Measurements from ENCODE around the gene ABHD6. TPM values are rescaled to one million over a fixed set of nuclear protein-coding genes. Genes with fewer than 3 reads are reported as not detected.

Gene ABHD6
- total RNA-seq, 2 donors from 2014 or later, result 6.1 to 10.6 TPM

DNA sequence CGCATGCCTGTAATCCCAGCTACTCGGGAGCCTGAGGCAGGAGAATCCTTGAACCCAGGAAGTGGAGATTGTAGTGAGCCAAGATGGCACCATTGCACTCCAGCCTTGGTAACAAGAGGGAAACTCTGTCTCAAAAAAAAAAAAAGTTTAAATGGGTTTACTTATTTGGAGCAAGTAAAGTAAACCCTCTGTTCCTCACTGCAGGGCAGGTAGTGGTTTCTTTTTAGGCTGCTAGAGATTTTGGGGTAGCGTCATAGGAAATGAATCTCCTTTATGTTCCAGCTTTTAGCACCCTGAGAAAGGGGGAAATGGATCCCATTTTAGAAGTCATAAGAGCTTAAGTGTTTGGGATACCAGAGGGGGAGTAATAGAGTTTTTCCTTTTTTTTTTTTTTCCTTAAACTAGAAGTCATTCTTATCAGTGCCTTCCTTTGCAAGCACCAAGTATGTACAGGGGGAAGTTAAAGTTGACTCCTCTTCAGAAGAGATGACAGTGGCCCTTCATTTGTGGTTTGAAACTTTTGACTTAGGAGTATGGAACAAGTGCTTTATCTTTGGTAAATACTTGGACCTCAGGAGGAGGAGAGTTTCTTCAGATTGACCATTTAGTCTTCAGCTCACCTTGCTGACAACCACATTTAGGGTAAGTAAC lies 103.1 kb downstream of the ABHD6 start:
- H3K4me1 ChIP-seq (ENCODE audit: control insufficient read depth in 1 of 2, low read depth in 2 of 2), result peaks cover 0 to under 1% of the 10 kb centered on the region in 2 donors
- no peak overlapping the region for H3K4me3 ChIP-seq
- ATAC-seq (ENCODE audit: insufficient number of reproducible peaks, low FRiP score, low read depth) (no peak), DNase-seq (ENCODE audit: low spot score) (no peak)
- no peak overlapping the region for H3K27ac ChIP-seq
- H3K9me3 ChIP-seq, result no peaks in the 10 kb centered on the region
- no peaks in the 10 kb centered on the region for H3K36me3 ChIP-seq
- TF ChIP-seq CTCF (IDR thresholded peaks at IDR 0.05), result no peak
- H3K27me3 ChIP-seq (replicated peaks; ENCODE audit: insufficient read depth), result no peaks in the 10 kb centered on the region

GRCh38 chr3:58341376-58341775 lies 103.8 kb downstream of the ABHD6 start:
- Histone ChIP-seq H3K36me3 (no peaks in the 10 kb centered on the region), H3K27me3 (replicated peaks; ENCODE audit: insufficient read depth) (no peaks in the 10 kb centered on the region), H3K4me3 (no peak overlapping the region), H3K4me1 (ENCODE audit: control insufficient read depth in 1 of 2, low read depth in 2 of 2) (no peaks in the 10 kb centered on the region), H3K27ac (no peak overlapping the region), H3K9me3 (no peaks in the 10 kb centered on the region)
- DNase-seq (ENCODE audit: low spot score) (no peak), ATAC-seq (ENCODE audit: insufficient number of reproducible peaks, low FRiP score, low read depth) (no peak)
- TF ChIP-seq CTCF (IDR thresholded peaks at IDR 0.05), result no peak

DNA sequence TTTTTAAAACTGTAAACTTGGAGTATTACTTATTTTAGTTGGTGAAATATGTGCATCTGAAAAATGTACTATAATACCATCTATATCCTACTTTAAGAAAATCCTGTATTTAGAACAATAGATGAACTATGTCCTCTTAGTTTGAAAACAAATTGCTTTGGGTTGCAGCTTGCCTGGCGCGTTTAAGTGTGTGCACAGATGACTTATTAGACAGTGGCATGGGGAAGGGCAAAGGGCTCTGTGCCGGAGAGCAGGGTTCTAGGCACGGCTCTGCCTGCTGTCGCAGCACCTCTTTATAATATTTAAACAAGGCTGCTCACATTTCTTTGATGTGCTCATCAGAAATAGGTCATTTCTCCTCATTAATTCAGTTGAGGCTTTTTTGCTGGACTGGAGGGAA lies 105.1 kb downstream of the ABHD6 start:
- Histone ChIP-seq H3K4me3 (no peak overlapping the region), H3K27me3 (replicated peaks; ENCODE audit: insufficient read depth) (no peaks in the 10 kb centered on the region), H3K9me3 (no peaks in the 10 kb centered on the region), H3K4me1 (ENCODE audit: control insufficient read depth in 1 of 2, low read depth in 2 of 2) (no peaks in the 10 kb centered on the region), H3K27ac (no peak overlapping the region), H3K36me3 (no peaks in the 10 kb centered on the region)
- TF ChIP-seq CTCF (IDR thresholded peaks at IDR 0.05), result no peak
- no peak for ATAC-seq (ENCODE audit: insufficient number of reproducible peaks, low FRiP score, low read depth)
- no peak for DNase-seq (ENCODE audit: low spot score)

Other genes with a start within 250 kb of the ABHD6 start
- 100 to 1,000 TPM in 1 of 2 donors, 10 to 100 TPM in 1; 96.9 to 139 TPM for gene FLNB, start 229.4 kb upstream of the ABHD6 start, total RNA-seq
- 1 to 10 TPM; 2.3 to 3.8 TPM for gene DNASE1L3, start 26.8 kb upstream of the ABHD6 start, total RNA-seq
- 10 to 100 TPM in 1 of 2 donors, 1 to 10 TPM in 1; 5.0 to 10.1 TPM for gene RPP14, start 68.5 kb downstream of the ABHD6 start, total RNA-seq
- gene HTD2, start 68.7 kb downstream of the ABHD6 start, total RNA-seq, result 10 to 100 TPM in 1 of 2 donors, not detected in 1; 13.9 TPM
- gene PXK, start 95.1 kb downstream of the ABHD6 start, total RNA-seq, result 10 to 100 TPM; 22.1 to 34.2 TPM
- gene PDHB, start 196.0 kb downstream of the ABHD6 start, total RNA-seq, result 10 to 100 TPM; 59.3 to 83.5 TPM

Measured in thoracic aorta (tissue), 2 donors.